GM18517 (cell line): ENCODE data around the gene AGT.
"Not testable (repeated sequence)": the region's sequence is repeated elsewhere in the genome, so short reads cannot be mapped to it uniquely, and the experiment has no call there.

Experiments used
- ATAC-seq: cut with Tn5 transposase; IDR thresholded peaks from one replicate; pipeline ENCODE4 v1.9.1; 2021; ENCODE audit warnings: mild to moderate bottlenecking, moderate library complexity; ENCODE audit not compliant: unreplicated experiment

Gene AGT

DNA sequence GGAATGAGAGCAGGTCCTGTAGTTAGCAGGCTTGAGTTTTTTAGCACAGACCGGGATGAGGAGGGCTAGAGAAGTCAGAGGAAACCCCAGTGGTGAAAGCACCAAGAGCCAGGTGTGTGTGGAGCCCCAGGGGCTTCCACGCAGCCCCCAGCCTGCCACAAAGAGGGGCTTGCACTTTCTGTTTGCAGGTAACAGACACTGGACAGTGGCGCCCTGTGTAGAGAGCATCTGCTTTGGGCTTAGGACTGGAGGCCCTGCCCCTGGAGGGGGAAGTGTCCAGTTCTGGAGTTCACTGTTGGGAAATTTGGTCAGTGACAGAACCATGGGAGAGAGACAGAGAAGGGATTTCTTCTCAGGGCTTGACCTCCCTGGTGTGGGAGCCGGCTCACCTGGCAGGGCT, 19.5 kb downstream of the AGT start:
- no peak for ATAC-seq

DNA sequence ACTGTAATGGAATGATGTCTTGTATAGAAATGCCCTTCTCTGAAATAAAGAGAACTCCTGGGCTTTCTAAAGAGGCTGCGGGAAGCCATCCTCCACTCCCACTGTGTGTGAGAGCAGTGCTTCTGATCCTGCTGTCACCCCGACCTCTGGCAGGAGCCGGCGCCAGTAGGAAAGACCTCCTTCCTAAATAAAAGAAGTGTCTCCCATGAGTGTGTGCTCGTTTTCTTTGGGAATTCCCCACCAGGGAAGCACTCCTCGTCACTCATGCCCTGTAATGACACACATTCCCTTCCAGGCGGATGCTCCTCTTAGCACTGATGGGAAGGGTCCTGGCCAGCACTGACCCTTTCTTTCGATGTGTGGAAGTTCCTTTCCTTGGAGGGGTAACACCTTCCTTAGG, 20.1 kb downstream of the AGT start:
- no peak for ATAC-seq

DNA sequence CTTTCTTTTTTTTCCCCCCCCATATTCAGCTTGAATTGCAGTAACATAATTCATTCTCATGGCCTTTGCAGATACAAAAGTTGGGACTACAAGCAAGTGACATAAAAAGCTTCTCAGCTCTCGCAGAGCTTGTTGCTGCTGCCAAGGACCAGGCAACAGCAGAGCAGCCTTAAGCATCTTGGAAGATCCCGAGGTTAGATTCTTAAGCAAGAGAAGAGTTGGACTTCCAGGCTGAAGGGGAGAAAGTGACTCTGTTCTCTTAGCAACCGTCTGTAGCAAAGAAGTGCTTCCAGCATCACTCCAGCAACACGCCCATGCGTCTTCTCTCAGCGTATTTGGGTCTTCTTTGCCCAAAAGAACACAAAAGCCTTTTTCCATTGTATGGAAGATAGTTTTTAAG, 20.7 kb downstream of the AGT start:
- ATAC-seq: no peak

DNA sequence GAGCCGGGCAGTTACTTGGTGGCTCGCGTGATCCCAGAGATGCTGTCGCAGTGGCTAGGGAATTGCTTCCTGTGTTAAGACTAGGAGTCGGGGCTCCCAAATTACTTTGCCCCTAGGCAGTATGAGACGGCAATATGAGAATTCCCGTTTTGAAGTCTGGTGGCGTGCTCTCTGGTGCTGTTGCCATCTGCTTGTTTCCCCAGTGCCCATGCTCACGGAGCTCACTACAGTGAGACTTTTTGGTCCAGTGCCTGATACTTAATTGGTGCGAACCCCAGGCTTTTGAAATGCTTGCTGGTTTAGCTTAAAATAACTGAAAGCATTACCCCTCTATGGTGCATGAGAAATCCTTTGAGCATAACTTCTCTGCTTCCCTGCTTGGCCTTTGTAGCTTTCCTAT, 22.3 kb downstream of the AGT start:
- ATAC-seq: no peak

DNA sequence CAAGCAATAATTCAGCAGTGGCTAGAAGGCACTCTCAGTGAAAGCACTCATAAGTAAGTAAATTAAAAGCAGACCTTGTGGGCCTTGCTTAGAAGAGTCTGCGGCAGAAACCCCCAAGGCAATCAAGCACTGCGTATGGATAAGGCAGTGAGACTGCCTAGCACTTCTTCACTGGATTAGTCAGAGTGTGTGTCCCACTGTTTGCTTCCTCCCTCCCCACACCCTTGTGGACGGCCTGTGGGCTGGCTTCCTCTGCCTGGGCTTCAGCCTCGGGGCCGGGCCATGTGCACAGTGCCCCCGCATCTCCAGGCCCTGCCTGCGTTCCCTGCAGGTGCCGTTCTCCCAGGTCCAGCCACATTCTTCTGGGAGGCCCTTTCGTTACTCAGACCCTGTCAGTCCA, 23.8 kb downstream of the AGT start:
- ATAC-seq: no peak

DNA sequence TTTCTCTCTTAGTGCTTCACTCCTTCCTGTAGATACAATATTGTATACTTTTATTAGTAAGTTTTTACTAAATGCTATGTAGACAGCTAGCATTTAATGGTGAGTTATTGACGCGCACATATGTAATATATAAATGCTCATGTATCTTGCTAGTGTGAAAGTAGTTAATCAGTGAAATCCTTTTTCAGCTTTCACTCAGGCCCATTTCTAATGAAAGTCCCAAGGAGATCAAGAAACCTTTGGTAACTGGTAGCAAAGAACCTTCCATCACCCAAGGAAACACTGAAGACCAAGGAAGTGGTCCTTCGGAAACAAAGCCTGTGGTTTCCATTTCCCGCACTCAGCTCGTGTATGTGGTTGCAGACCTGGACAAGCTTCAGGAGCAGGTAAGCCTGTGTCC, 27.2 kb downstream of the AGT start:
- no peak for ATAC-seq

DNA sequence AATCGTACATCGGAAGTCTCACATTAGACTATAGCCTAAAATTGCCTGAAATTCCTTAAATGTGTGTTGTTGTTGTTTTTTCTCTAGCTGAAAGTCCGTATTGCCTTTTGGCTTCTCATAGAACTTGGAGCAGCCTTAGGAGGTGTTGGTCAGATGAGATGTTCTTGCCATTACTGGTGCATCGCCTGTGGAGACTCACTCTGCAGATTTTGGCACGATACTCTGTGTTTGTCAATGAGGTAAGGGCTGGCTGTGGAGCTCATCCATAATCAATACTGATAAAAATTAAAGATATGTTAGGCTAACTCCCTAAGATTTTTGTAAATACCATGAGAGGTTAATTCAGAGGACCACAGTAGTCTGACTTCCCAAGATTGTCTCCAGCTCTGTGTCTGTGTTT, 28.9 kb downstream of the AGT start:
- ATAC-seq: no peak

DNA sequence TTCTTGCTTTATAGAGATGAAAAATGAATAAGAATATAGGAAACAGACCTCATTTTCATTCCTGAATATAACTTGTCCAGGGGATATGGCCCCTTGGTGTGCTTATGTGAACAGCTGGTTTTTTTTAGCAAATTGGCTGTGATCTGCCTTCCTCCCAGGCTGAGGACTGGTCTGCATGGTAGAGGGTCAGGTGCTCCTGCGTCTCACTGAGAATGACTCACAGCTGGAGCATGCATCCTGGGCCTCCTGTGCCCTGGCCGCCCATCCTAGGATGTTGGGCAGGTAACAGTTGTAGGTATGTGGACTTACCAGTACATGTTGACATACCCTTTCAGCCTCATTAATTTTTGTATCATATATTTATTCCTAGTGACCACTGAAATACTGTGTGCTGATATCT, 29.8 kb downstream of the AGT start:
- ATAC-seq: no peak

DNA sequence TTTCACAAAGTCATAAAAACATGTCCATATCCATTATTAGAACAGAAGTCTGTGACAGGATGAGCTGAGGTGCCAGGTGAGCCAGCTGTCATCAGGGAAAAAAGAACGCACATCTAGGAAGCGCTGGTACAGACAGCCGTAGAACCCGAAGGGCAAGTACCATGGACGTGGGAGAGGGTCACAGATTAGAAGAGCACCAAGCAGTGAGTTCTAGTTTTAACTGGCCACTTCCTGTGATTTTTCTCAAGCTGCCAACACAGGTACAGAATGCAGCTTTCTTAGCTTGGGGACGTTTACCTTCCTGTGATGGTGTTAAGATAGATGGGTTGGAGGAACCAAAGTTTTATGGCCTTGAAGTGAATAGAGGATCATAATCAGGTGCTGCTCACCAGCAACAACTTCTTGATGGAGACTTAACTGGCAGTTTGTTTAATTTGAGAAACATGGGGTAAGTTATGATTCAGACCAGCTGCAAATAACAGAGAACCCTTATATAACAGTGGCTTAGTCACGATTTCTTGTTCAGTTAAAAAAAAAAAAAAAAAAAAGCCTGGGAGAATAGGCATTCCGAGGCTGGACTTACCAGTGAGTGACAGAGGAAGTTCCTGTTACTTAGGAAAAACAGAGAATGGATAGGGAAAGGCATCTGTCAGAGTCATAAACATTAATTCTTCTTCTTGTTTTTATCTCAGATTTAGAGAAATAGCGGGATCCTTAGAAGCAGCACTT, 30.9 kb downstream of the AGT start:
- no peak for ATAC-seq

DNA sequence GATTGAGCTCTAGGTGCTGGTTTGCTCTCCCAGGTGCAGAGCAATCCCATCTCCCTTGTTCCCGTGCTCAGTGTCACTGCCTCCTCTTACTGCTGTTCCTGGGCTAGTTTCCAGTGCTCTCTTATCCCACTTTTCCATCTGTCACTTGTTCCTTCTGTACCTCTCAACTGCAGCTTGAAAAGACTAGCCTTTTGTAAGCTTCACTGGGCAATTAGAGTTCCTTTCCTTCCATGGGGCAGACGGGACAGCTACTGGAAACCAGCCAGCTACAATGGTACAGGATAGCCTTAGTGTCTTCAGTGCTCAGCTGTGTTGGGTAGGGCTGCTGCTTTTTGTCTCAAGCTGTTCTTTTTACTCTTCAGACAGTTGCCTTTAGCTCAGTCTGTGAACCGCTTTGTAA, 31.6 kb downstream of the AGT start:
- no peak for ATAC-seq

DNA sequence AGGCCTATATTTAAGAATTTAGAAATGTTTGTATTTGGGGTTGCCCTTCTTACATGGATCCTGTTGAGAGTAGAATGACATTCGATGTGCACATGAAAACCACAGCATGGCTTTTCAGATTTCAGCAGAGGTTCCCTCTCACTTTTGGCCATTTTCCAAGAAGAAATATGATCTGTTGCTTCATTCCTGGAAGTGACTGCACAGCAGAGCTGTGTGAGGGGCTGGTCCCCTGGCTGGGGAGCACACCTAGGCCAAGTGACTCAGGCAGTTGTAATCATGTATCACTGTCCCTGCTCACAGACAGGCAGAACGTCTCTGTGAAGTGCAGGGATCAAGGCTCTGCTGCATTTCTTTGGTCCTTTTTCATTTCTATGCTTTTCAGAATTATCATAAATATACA, 32.3 kb downstream of the AGT start:
- no peak for ATAC-seq

DNA sequence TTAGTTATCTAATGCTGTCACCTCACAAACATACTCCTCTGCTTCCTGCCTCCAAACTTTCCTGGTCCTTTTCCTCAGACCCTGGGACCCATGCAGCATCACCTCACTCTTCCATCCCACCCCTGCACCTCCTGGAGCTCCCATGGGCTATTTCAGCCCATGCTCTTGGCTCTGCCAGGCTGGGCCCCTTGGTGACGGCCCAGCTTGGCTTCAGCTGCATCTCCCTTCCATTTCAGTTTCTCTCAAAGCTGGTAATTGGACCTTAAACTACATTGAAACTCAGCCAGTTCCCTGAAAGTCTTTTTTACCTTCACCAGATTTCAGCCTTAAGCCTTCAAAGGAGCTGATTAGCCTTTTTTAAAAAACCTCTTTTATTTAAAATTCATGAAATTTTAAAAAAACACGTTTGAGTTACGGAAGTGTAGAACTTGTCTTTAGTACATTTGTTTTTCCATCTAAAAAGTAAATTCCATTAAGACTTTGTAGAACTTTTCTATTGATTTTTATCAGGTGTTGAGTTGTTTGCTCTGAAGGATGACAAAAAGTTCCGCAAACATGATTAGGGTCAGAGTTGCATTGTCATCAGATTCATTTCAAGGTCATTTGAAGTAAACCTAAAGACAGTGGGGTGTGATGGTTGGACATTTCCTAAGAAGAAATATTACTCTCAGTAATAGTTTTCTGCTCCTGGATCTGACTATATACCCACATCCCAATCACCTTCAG, 33.5 kb downstream of the AGT start:
- ATAC-seq: no peak

DNA sequence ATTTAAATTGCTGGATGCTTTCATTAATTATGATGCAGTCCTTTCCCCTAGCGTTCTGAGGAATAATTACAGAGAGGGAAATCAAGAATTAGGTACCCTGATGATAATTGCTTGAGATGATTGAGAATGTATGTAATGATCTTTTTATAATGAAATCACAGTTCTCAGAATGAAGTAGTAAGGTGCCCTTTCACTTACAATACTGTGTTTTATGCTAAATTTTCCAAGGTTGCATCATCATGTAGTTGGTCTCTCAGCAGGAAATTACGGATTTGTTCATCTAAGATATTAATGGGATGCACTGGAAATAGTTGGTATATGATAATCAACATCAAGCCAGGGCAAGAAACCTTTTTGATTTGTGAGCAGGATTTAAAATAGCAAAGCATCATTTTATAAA, 34.1 kb downstream of the AGT start:
- ATAC-seq: no peak

DNA sequence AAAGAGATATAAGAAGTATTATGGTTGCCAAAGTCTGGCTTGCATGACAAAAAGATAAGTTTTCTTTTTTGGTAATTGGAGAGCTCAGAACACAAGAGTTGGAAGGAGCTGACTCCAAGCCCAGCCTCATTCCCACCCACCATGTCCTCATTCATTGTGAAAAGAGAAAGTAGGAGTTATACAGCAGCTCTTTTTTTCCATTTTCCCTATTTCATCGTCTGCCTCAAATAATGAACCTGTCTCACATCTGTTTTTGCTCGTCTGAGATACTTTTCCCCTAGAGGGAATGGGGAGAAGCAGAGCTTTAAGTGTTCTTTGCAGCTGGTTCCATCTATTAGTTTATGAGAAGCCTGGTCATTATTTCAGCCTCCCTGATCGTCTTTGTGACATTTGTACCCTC, 34.7 kb downstream of the AGT start:
- no peak for ATAC-seq

DNA sequence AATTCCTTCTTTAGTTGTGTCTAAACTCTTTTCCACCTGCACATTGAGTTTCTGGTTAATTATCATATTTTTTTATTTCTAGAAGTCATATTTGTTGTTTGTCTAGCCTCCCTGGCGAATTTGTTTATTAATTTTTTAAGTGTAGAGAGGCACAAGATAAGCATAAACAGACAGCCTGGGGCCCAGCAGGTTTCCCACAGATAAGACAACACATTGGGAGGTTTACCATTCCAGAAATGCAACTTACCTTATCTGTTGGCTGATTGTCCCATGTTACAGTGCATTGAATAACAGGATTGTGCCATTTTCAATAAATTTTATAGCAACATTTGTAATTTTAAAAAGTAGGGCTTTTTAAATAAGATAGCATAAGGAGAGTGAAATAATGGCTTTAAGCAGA, 36.7 kb downstream of the AGT start:
- no peak for ATAC-seq

DNA sequence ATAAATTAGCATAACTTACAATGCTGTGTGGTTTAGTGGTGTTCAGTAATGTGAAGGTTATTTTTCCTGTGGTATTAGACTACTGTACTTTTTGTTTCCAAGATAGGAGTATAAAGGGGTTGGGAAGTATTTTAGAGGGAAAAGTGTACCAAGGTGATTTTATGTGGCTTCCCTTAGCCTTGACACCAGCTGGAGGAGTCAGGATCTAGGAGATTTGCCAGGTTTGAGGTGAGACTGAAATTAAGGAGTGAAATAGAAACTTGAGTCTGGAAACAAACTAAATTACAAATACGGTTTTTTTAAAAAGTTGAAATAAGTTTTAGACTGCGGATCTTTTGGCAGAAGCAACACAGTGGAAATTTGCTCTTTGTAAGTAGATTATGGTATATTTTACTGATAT, 39.3 kb downstream of the AGT start:
- ATAC-seq: no peak

DNA sequence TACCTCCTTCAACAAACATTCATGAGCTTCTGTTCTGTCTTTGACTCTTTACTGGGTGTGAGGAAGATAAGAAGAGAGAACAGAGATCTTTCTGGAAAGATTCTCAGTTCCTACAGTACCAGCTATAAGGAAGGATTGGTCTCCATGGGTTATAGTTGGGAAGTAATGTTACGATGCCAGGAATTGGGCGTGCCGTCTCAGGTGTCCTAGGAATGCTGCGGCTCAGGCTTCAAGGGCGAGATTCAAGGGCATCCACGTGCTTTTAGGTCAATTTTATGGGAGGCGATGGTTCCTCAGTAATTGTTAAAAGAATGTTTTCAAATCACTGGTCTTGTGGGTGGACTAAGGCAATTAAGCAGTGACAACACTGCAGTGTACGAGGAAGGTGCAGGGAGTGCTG, 44.4 kb downstream of the AGT start:
- ATAC-seq: no peak

DNA sequence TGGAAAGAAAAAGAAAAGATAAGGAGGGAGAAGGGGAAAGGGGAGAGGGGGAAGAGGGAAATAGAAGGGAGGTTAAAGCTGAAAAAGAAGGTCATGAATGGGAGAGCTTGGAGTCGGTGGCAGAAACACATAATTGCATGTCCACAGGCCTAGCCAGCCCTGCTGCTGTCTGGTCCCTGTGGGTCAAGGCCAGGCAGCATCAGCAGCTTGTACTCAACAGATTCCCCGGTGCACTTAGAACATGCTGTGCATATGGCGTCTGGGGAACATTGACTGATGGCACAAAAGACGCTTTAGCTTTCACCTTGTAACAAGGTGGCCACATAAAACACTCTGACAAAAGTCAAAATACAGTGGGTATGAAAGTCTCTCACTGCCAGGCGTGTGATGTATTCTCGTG, 45.7 kb downstream of the AGT start:
- no peak for ATAC-seq

DNA sequence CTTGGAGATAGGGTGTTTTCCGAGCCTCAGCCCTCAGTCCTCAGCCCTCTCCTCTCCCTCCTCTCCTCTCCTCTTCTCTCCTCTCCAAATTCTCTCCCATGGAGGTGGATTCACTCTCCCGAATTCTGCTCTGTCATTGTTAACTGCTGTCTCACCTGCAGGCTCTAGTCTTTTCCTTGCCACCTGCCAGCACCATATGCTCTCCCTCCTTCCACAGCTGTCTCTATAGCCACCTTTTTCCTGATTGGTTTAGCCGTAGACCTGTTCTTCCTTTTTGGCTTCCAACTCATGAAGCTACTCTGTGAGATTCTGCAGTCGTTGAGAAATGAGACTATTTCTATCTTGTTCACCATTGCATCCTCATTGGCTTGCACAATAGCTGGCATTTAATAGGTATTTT, 51.9 kb downstream of the AGT start:
- no peak for ATAC-seq

DNA sequence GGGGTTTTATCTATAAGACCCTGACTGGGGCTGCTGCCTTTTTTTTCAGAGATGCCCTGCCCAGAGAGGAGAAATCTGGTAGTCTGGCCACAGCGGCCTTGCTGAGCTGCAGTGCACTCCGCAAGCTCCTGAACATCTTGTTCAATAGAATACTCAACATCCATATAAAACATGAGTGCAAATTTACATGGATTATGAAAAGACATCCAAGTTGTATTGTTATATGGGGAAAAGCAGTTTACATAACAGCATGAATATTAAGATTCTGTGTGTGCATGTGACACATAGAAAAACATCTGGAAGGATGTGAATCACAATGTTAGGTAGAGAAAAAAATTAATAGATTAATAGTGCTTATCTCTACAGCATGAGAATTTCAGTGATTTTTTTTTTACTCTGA, 55.2 kb downstream of the AGT start:
- ATAC-seq: no peak

DNA sequence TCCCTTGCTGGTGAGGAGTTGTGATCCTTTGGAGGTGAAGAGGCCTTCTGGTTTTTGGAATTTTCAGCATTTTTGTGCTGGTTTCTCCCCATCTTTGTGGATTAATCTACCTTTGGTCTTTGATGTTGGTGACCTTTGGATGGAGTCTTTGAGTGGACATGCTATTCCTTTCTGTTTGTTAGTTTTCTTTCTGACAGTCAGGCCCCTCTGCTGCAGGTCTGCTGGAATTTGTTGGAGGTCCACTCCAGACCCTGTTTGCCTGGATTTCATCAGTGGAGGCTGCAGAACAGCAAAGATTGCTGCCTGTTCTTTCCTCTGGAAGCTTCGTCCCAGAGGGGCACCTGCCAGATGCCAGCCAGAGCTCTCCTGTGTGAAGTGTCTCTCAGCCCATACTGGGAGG, 55.8 kb downstream of the AGT start:
- not testable (repeated sequence) for ATAC-seq

DNA sequence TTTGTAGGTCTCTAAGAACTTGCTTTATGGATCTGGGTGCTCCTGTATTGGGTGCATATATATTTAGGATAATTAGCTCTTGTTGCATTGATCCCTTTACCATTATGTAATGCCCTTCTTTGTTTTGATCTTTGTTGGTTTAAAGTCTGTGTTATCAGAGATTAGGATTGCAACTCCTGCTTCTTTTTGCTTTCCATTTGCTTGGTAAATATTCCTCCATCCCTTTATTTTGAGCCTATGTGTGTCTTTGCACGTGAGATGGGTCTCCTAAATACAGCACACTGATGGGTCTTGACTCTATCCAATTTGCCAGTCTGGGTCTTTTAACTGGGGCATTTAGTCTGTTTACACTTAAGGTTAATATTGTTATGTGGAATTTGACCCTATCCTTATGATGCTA, 57.2 kb downstream of the AGT start:
- not testable (repeated sequence) for ATAC-seq
